RWPE1 (cell line): ENCODE data around the gene RHOG.

ENCODE experiments used
- CTCF ChIA-PET: fragments of 350-600 bp; sonication (Branson Sonifier 250); formaldehyde crosslinking; extraction: SDS; loops from one replicate; lab custom pipeline; 2021; lab: Yijun Ruan, JAX
- POLR2A ChIA-PET: fragments of 400-600 bp; formaldehyde crosslinking; extraction: SDS; loops from one replicate; lab custom pipeline; 2020; ENCODE audit warnings: antibody characterized with exemption; ENCODE audit not compliant: low non-redundant PET; lab: Yijun Ruan, JAX
- DNase-seq: peaks from one replicate; pipeline ENCODE4 v3.0.0; 2012; ENCODE audit warnings: low spot score
- H3K27ac ChIP-seq: fragments of 450-650 bp; 2 replicates; pipeline ENCODE4 v1.5.1; 2017
- TF ChIP-seq, protein P1 (sequence below): fragments of 450-650 bp; conservative IDR thresholded peaks from 2 replicates; pipeline ENCODE4 v1.5.1; 2017; ENCODE audit warnings: low read depth, mild to moderate bottlenecking

RHOG gene

GRCh38 chr11:3840870-3841425 lies at the start of gene RHOG:
Gene RHOG, minus strand, starts transcription at chr11:3840959. Its CDS starts 12,821 bp downstream, at chr11:3828138.
- POLR2A ChIA-PET: interaction anchor here (1.3 kb wide), 1 partner anchor 30 kb away, joined by 3 read pairs; no protein-coding TSS in a partner anchor
- CTCF ChIA-PET: interaction anchor here (0.6 to 2.8 kb wide), 12 partner anchors 9 to 469 kb away, joined by 3 to 18 read pairs (median 4); partner anchors contain the start of genes NUP98, PGAP2 and STIM1
- TF ChIP-seq, protein P1, sequence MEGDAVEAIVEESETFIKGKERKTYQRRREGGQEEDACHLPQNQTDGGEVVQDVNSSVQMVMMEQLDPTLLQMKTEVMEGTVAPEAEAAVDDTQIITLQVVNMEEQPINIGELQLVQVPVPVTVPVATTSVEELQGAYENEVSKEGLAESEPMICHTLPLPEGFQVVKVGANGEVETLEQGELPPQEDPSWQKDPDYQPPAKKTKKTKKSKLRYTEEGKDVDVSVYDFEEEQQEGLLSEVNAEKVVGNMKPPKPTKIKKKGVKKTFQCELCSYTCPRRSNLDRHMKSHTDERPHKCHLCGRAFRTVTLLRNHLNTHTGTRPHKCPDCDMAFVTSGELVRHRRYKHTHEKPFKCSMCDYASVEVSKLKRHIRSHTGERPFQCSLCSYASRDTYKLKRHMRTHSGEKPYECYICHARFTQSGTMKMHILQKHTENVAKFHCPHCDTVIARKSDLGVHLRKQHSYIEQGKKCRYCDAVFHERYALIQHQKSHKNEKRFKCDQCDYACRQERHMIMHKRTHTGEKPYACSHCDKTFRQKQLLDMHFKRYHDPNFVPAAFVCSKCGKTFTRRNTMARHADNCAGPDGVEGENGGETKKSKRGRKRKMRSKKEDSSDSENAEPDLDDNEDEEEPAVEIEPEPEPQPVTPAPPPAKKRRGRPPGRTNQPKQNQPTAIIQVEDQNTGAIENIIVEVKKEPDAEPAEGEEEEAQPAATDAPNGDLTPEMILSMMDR: no peak
- peak within 1 kb of the TSS; percentile 93 for H3K27ac ChIP-seq
- DNase-seq: peak; percentile 89

- POLR2A ChIA-PET: no interaction called here
- no peak for DNase-seq
- TF ChIP-seq, protein P1: no peak
- no peak overlapping the region for H3K27ac ChIP-seq
- CTCF ChIA-PET: interaction anchor here (0.6 kb wide), 1 partner anchor 91 kb away, joined by 3 read pairs; no protein-coding TSS in a partner anchor
Measured at GRCh38 chr11:3890014-3890413, 49.3 kb upstream of the RHOG start.

- no peak overlapping the region for H3K27ac ChIP-seq
- TF ChIP-seq, protein P1: no peak
- ChIA-PET CTCF (interaction anchor here (0.6 kb wide), 1 partner anchor 49 kb away, joined by 10 read pairs; no protein-coding TSS in a partner anchor), POLR2A (no interaction called here)
- DNase-seq: no peak
Measured at GRCh38 chr11:3888876-3889275, 48.1 kb upstream of the RHOG start.

GRCh38 chr11:3886985-3887384 lies 46.2 kb upstream of the RHOG start:
- ChIA-PET CTCF (no interaction called here), POLR2A (no interaction called here)
- no peak for DNase-seq
- H3K27ac ChIP-seq: no peak overlapping the region
- TF ChIP-seq, protein P1: no peak

DNA sequence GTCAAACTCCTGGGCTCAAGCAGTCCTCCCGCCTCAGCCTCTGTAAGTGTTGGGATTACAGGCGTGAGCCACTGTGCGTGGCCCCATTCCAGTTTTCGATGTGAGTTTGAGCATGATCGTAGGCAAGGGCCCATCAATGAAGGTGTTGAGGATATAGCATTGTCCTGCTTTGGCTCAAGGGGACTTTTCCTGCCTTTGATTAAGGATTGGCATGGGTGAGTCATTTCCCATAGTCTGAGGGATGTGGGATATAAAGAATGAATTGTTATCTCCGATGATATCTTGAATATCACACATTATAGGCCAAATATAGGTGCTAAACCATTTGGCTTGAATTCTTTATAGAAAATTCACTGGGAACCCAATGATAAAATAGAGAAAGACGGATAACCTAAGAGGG lies 45.1 kb upstream of the RHOG start:
- DNase-seq: no peak
- no peak overlapping the region for H3K27ac ChIP-seq
- ChIA-PET POLR2A (no interaction called here), CTCF (interaction anchor here (0.6 kb wide), 1 partner anchor 35 kb away, joined by 3 read pairs; no protein-coding TSS in a partner anchor)
- TF ChIP-seq, protein P1: no peak

- CTCF ChIA-PET: no interaction called here
- TF ChIP-seq, protein P1: no peak
- POLR2A ChIA-PET: no interaction called here
- no peak overlapping the region for H3K27ac ChIP-seq
- DNase-seq: no peak
Measured at GRCh38 chr11:3882655-3883054, 41.9 kb upstream of the RHOG start.
